HepG2 (cell line): Measurements from ENCODE around the gene CIAO2B. TPM values are rescaled to one million over a fixed set of nuclear protein-coding genes. Genes with fewer than 3 reads are reported as not detected.

Experiments
- CHCHD3 ChIP-seq: sonication (generic); formaldehyde crosslinking; IDR thresholded peaks from 2 replicates; pipeline ENCODE4 v1.8.0; 2022; ENCODE audit warnings: mild to moderate bottlenecking, missing genetic modification reagents, moderate library complexity
- ETS1 ChIP-seq: sonication (generic); formaldehyde crosslinking; IDR thresholded peaks from 2 replicates; pipeline ENCODE4 v1.4.0; 2020; ENCODE audit warnings: missing genetic modification reagents
- KDM6A ChIP-seq: IDR thresholded peaks from 2 replicates; pipeline ENCODE4 v1.6.1; 2016; ENCODE audit warnings: low read depth
- NR2F1 ChIP-seq, 2 experiments: fragments of 450-650 bp in 1 of 2; formaldehyde crosslinking in 1 of 2; IDR thresholded peaks; 2 replicates each; pipeline versions ENCODE4 v1.5.0 to v1.6.1; 2016 to 2020; ENCODE audit warnings: mild to moderate bottlenecking in 1 of 2, missing compliant biosample characterization in 1 of 2, missing genetic modification reagents in 1 of 2, moderate library complexity in 1 of 2
- POGZ ChIP-seq: sonication (generic); formaldehyde crosslinking; IDR thresholded peaks from 2 replicates; pipeline ENCODE4 v1.4.0; 2020; ENCODE audit warnings: mild to moderate bottlenecking, missing genetic modification reagents
- TEAD3 ChIP-seq: optimal IDR thresholded peaks from 2 replicates; pipeline ENCODE3; 2016; ENCODE audit warnings: borderline replicate concordance
- ZBTB37 ChIP-seq: sonication (generic); formaldehyde crosslinking; IDR thresholded peaks from 2 replicates; pipeline ENCODE4 v1.4.0; 2020; ENCODE audit warnings: mild to moderate bottlenecking, missing genetic modification reagents
- ZNF138 ChIP-seq: sonication (generic); formaldehyde crosslinking; IDR thresholded peaks from 2 replicates; pipeline ENCODE4 v1.5.0; 2020; ENCODE audit warnings: mild to moderate bottlenecking, low read depth, missing genetic modification reagents
- ZNF724P ChIP-seq: sonication (generic); formaldehyde crosslinking; IDR thresholded peaks from 2 replicates; pipeline ENCODE4 v1.8.0; 2022; ENCODE audit warnings: missing genetic modification reagents, borderline replicate concordance
- polyA plus RNA-seq, 8 experiments: library from polyadenylated mRNA; depleted of rRNA in 3 of 8; stranded (reverse) in 7 of 8; unstranded in 1 of 8; fragments of >200 nt; fragmentation: Illumina TruSeq in 4 of 8; extraction: Trizol in 4 of 8; gene quantifications; 2 replicates each; pipeline versions ENCODE4 v1.2.1 to v1.2.3, GENCODE V29; 2011 to 2016; ENCODE audit warnings: low read depth in 4 of 8, missing spikeins in 1 of 8, mixed read lengths in 1 of 8; ENCODE audit not compliant: insufficient read depth in 1 of 8
- total RNA-seq, 5 experiments: library from RNA; depleted of rRNA; stranded (reverse); fragments of >200 nt; fragmentation: Illumina TruSeq; extraction: Trizol; gene quantifications; 2 replicates each; pipeline ENCODE4 v1.2.3, GENCODE V29; 2016; ENCODE audit warnings: low read depth in 1 of 5

CIAO2B gene
- total and polyA plus RNA-seq, 2 of the 13 experiments (the other 11 are each of a cell fraction or from before 2014, with no cell fraction given) = 157 to 293 TPM

- TF ChIP-seq ETS1 (CRISPR knock-in tag) = no peak
- TF ChIP-seq ZNF138 (CRISPR knock-in tag) = no peak
- no peak for TF ChIP-seq ZNF724P (CRISPR knock-in tag)
- TF ChIP-seq NR2F1 (CRISPR knock-in tag; IDR thresholded peaks at IDR 0.05) = 0 out of 4 replicates have a peak, but pooled peaks of 1 of the 2 experiments have one; percentile 46
- TF ChIP-seq POGZ (CRISPR knock-in tag) = no peak
- TF ChIP-seq ZBTB37 = peak; percentile 27; the same call in 1 of the 2 replicates
- TF ChIP-seq CHCHD3 (CRISPR knock-in tag) = no peak
- TF ChIP-seq KDM6A (CRISPR knock-in tag) = no peak
- TF ChIP-seq TEAD3 (CRISPR knock-in tag) = peak; percentile 43
Measured at GRCh38 chr16:66926961-66927436, 7.2 kb downstream of the CIAO2B start (continued).
